ENCODE results near the gene TCHP.

GRCh38 chr12:109890620-109891170 is 9.4 kb upstream of the TCHP start:
- TF ChIP-seq CTCF (IDR thresholded peaks at IDR 0.05): no peak
- TF ChIP-seq EP300 (IDR thresholded peaks at IDR 0.05): no peak
- no peak for TF ChIP-seq POLR2AphosphoS5 (IDR thresholded peaks at IDR 0.05)
- no peak for TF ChIP-seq POLR2A (IDR thresholded peaks at IDR 0.05)
